ENCODE results near the gene ENPP4. TPM values are rescaled to one million over a fixed set of nuclear protein-coding genes. Genes with fewer than 3 reads are reported as not detected.

Gene ENPP4
- total RNA-seq, 4 donors from 2014 or later = 14.3 to 24.0 (median 19.8) TPM

GRCh38 chr6:46091080-46091478 lies 38.7 kb upstream of the ENPP4 start:
- Histone ChIP-seq H3K27ac (no peak overlapping the region), H3K4me3 (no peak overlapping the region), H3K36me3 (no peaks in the 10 kb centered on the region), H3K4me1 (no peaks in the 10 kb centered on the region), H3K27me3 (no peaks in the 10 kb centered on the region), H3K9me3 (peaks cover 10 to 12% of the 10 kb centered on the region in 2 donors)
- DNase-seq = no peak
- WGBS, 2 donors (ENCODE audit: low coverage in 1 of 2) = 100% methylated on average over 1 of the region's 1 CpG; no CpG with 5 or more reads in 1 of the 2 donors
- in situ Hi-C loops (cut with MboI; ENCODE audit: low pct_ligation_motif_present in 1 of 4, low pct_unique_long_range_greater_than_20kb in 1 of 4, low sequenced_read_pairs in 3 of 4) (loop anchor here (10.0 to 25.0 kb wide), 5 partner anchors 121 to 546 kb away; no protein-coding TSS in a partner anchor), intact Hi-C loops (cut with DNase I; ENCODE audit: low total_unique reads) (no loop called here)
- TF ChIP-seq POLR2A (IDR thresholded peaks at IDR 0.05) = no peak
- TF ChIP-seq POLR2AphosphoS5 (IDR thresholded peaks at IDR 0.05) = no peak
- no peak for TF ChIP-seq EP300 (IDR thresholded peaks at IDR 0.05; ENCODE audit: low read depth)
- no peak for TF ChIP-seq CTCF (IDR thresholded peaks at IDR 0.05)

- no peak for DNase-seq
- WGBS, 2 donors (ENCODE audit: low coverage in 1 of 2) = 92 to 95% methylated on average over 2 of the region's 2 CpGs
- no peak overlapping the region for H3K27ac ChIP-seq
- H3K9me3 ChIP-seq = peaks cover 10 to 12% of the 10 kb centered on the region in 2 donors
- no peak overlapping the region for H3K4me3 ChIP-seq
- in situ Hi-C loops (cut with MboI; ENCODE audit: low pct_ligation_motif_present in 1 of 4, low pct_unique_long_range_greater_than_20kb in 1 of 4, low sequenced_read_pairs in 3 of 4) (loop anchor here (10.0 to 25.0 kb wide), 5 partner anchors 117 to 542 kb away; no protein-coding TSS in a partner anchor), intact Hi-C loops (cut with DNase I; ENCODE audit: low total_unique reads) (no loop called here)
- TF ChIP-seq POLR2AphosphoS5 (IDR thresholded peaks at IDR 0.05) (no peak), POLR2A (IDR thresholded peaks at IDR 0.05) (no peak), CTCF (IDR thresholded peaks at IDR 0.05) (no peak)
- no peaks in the 10 kb centered on the region for H3K36me3 ChIP-seq
- peaks cover 0 to 8% (median 7%) of the 10 kb centered on the region in 4 donors for H3K4me1 ChIP-seq
- no peaks in the 10 kb centered on the region for H3K27me3 ChIP-seq
These were observed 34.5 kb upstream of the ENPP4 start for GRCh38 chr6:46095251-46095650.

GRCh38 chr6:46097366-46097765 lies 32.4 kb upstream of the ENPP4 start:
- in situ Hi-C loops (cut with MboI; ENCODE audit: low pct_ligation_motif_present in 1 of 4, low pct_unique_long_range_greater_than_20kb in 1 of 4, low sequenced_read_pairs in 3 of 4) = loop anchor here (10.0 to 25.0 kb wide), 5 partner anchors 115 to 540 kb away; no protein-coding TSS in a partner anchor

GRCh38 chr6:46098678-46099077 lies 31.1 kb upstream of the ENPP4 start:
- Histone ChIP-seq H3K27me3 (no peaks in the 10 kb centered on the region), H3K36me3 (no peaks in the 10 kb centered on the region), H3K9me3 (peaks cover 10 to 12% of the 10 kb centered on the region in 2 donors), H3K4me3 (no peak overlapping the region), H3K4me1 (peaks cover 0 to 8% (median 7%) of the 10 kb centered on the region in 4 donors), H3K27ac (peak overlapping the region in 2 of 4 donors; percentile 11 to 30)
- no peak for TF ChIP-seq POLR2AphosphoS5 (IDR thresholded peaks at IDR 0.05)
- TF ChIP-seq CTCF (IDR thresholded peaks at IDR 0.05) = no peak
- no peak for TF ChIP-seq POLR2A (IDR thresholded peaks at IDR 0.05)
- no peak for TF ChIP-seq EP300 (IDR thresholded peaks at IDR 0.05; ENCODE audit: low read depth)
- in situ Hi-C loops (cut with MboI; ENCODE audit: low pct_ligation_motif_present in 1 of 4, low pct_unique_long_range_greater_than_20kb in 1 of 4, low sequenced_read_pairs in 3 of 4) = loop anchor here (10.0 to 25.0 kb wide), 5 partner anchors 114 to 539 kb away; no protein-coding TSS in a partner anchor
- peak; percentile 69 for DNase-seq
- 41 to 60% methylated on average over 1 to 4 of the region's 4 CpGs for WGBS, 2 donors (ENCODE audit: low coverage in 1 of 2)
- intact Hi-C loops (cut with DNase I; ENCODE audit: low total_unique reads) = no loop called here

More at GRCh38 chr6:46097366-46097765, 32.4 kb upstream of the ENPP4 start:
- no peaks in the 10 kb centered on the region for H3K27me3 ChIP-seq
- no peak overlapping the region for H3K27ac ChIP-seq
- peaks cover 0 to 8% (median 7%) of the 10 kb centered on the region in 4 donors for H3K4me1 ChIP-seq
- intact Hi-C loops (cut with DNase I; ENCODE audit: low total_unique reads) = no loop called here
- no peak for DNase-seq
- no peak overlapping the region for H3K4me3 ChIP-seq
- TF ChIP-seq POLR2A (IDR thresholded peaks at IDR 0.05) = no peak
- TF ChIP-seq EP300 (IDR thresholded peaks at IDR 0.05; ENCODE audit: low read depth) = no peak
- no peak for TF ChIP-seq POLR2AphosphoS5 (IDR thresholded peaks at IDR 0.05)
- no peak for TF ChIP-seq CTCF (IDR thresholded peaks at IDR 0.05)
- peaks cover 10 to 12% of the 10 kb centered on the region in 2 donors for H3K9me3 ChIP-seq
- H3K36me3 ChIP-seq = no peaks in the 10 kb centered on the region

Measured in transverse colon (tissue), 4 donors.